IMR-90 (cell line): Measurements from ENCODE around the gene CAST.

Experiments used
- CEBPB ChIP-seq: IDR thresholded peaks from 2 replicates; pipeline ENCODE4 v1.6.1; 2012; ENCODE audit warnings: low read depth, low read length, improper control_type of control experiment
- CTCF ChIP-seq: conservative IDR thresholded peaks from 2 replicates; pipeline ENCODE4 v1.5.1; 2012; ENCODE audit warnings: mild to moderate bottlenecking, low read depth, low read length, improper control_type of control experiment
- FOS ChIP-seq: fragments of 150-350 bp; IDR thresholded peaks from 2 replicates; pipeline ENCODE4 v1.6.1; 2016; ENCODE audit warnings: low read depth, low read length
- MAFK ChIP-seq: IDR thresholded peaks from 2 replicates; pipeline ENCODE4 v1.6.1; 2012; ENCODE audit warnings: low read depth, low read length, improper control_type of control experiment
- POLR2A ChIP-seq: IDR thresholded peaks from 2 replicates; pipeline ENCODE4 v1.6.1; 2012; ENCODE audit warnings: mild to moderate bottlenecking, low read depth, low read length

- TF ChIP-seq CTCF (peak; percentile 35; the same call in 1 of the 2 replicates), POLR2A (no peak), FOS (no peak), CEBPB (no peak), MAFK (no peak)
Observed at GRCh38 chr5:96729156-96729555, 67.0 kb downstream of the CAST start.
